Measurements from ENCODE around the gene PDE1A. TPM values are rescaled to one million over a fixed set of nuclear protein-coding genes. Genes with fewer than 3 reads are reported as not detected.

Gene PDE1A
- polyA plus RNA-seq, 1 donor: 8.0 TPM

DNA sequence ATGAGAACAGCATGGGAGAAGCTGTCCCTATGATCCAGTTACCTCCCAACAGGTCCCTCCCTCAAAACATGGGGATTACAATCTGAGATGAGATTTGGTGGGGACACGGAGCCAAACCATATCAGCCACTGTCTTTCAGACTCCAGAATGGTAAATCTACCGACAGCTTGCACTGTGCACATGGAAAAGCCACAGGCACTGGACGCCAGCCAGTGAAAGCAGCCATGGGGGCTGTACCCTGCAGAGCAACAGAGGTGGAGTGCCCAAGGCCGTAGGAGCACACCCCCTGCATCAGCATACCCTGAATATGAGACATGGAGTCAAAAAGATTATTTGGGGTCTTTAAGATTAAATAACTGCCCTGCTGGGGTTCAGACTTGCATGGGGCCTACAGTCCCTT lies 218.4 kb downstream of the PDE1A start:
- DNase-seq (ENCODE audit: low read depth): no peak

DNA sequence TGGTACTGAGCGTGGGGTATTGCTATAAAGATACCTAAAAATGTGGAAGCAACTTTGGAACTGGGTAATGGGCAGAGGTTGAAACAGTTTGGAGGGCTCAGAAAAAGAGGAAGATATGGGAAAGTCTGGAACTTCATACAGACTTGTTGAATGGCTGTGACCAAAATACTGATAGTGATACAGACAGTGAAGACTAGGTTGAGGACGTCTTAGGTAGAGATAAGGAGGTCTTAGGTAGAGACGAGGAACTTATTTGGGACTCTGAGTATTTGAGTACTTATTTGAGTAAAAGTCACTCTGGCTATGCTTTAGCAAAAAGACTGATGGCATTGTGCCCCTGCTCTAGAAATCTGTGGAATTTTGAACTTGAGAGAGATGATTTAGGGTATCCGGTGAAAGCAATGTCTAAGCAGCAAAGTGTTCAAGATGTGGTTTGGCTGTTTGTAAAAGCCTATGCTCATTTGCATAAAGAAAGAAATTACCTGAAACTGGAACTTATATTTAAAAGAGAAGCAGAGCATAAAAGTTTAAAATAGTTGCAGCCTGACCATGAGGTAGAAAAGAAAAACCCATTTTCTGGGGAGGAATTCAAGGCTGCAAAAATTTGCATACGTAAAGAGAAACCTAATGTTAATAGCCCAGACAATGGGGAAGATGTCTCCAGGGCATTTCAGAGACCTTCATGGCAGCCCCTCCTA lies 219.6 kb downstream of the PDE1A start:
- DNase-seq (ENCODE audit: low read depth): no peak

DNA sequence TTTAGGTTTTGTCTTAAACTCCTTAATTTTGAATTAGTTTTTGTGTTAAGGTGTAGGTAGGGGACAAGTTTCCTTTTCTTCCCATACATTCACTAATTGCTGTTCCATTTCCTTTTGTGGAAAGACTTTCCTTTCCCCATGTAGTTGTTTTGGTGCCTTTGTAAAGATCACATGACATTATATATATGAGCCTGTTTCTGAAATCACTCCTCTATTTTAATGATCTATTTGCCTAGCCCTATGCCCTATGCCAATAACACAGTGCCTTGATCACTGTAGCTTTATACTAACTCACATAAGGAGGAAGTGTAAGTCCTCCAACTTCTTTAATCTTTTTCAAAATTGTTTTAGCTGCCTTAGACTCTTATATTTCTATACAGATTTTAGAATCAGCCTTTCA lies 229.3 kb downstream of the PDE1A start:
- no peak for DNase-seq (ENCODE audit: low read depth)

DNA sequence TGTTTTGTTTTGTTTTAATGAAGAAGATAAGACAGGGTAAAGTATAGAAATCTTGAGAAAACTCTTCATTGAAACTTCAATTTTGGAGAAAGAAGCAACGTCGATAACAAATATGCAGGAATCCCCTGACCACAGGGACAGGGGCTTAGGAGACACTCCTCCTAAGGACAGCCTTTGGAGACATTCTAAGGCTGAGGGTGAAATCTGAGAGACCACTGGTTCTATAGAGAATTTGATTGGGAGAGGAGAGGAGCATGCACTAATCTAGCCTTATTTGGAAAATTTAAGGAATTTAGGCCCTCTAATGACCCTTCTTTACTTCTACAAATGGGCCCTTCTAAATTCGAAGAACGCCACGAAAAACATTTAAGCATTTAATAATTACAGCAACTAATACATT lies 233.5 kb downstream of the PDE1A start:
- DNase-seq (ENCODE audit: low read depth): no peak

DNA sequence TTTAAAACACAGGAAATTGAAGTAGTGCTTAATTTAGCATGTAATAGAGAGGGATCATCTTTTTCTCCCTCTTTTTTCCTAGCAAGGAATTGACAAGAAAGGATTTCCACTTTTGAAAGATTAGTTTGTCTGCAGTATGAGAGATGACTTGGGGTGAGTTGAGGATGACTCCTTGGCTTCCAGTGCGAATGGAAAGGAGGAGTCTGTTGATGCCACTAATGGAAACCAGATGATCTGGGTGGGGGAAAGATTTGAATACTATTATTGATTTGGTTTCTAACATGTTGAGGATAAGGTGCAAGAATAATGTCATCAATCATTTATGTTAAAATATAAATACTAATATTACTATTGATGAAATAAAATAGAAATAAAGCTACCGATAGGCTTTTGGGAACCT lies 235.8 kb downstream of the PDE1A start:
- no peak for DNase-seq (ENCODE audit: low read depth)

DNA sequence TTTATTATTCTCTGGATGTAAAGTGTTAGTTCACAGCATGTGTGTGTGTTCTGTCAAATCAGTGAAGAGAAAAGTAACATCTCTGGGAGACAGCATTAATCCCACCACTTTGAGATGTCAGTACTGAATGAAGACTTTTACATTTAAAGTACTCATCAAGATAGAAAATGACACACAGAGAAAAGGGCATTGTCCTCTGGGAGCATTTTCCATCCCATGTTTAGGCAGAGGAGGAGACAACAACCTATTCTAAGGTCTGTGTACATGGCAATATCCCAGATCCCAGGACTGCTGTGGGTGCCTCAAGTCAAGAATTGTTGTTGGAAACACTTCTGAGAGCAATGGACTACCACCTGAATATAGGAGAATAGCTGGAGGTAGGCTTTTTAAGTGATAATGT lies 239.7 kb downstream of the PDE1A start:
- DNase-seq (ENCODE audit: low read depth): no peak

DNA sequence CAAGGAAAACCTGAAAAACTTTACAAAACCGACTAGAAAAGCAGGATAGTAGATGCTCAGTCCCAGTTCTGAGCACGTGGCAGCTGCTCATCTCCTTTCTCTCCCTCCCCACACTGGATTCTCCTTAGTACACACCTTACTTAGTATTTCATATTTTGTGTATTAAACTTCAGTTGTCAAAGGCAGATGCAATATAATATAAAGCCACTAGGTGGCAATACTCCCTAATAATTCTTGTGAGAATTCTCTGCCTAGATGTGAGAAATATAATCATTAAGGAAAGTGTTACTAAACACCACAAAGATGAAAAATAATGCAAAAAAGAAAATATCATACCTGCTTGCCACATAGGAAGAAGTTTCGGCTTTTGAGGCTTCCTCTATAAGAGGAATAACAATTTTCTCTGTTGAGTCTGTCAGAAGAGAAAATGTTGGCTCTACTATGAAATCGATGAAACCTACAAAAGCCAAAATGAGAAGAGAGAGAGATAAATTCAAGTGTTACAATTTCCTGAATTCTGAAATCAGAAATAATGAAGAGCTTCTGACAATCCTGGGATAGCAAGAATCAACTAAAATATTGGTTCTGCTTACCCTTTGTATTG lies 240.6 kb downstream of the PDE1A start:
- peak; percentile 24 for DNase-seq (ENCODE audit: low read depth)

DNA sequence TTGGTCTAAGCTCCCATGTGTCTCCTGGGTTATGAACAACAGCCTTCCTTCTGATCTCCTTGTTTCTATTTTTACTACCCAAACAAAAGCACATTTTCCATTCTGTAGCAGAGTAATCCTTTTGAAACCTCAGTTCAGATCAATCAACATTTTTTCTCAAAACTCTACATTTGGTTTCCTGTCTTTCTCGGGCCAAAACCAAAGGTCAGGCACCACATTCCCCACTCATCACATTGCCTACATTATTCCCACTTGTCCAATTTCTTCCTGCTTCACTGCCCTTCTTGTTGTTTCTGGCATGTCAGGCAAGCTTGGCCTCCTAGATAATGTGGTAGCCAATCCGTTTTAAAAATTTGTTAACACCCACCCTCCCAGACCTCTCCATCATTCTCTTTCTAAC lies 244.4 kb downstream of the PDE1A start:
- DNase-seq (ENCODE audit: low read depth): no peak

DNA sequence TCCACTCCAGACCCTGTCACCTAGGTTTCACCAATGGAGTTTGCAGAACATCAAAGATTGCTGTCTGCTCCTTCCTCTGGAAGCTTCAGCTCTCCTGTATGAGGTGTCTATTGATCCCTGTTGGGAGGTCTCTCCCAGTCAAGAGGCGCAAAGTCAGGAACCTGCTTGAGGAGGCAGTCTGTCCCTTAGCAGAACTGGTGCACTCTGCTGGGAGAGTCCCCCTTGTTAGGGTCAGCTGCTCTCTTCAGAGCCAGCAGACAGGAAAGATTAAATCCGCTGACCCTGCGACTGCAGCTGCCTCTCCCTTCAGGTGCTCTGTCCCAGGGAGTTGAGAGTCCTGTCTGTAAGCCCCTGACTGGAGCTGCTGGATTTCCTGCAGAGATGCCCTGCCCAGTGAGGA lies 245.5 kb downstream of the PDE1A start:
- no peak for DNase-seq (ENCODE audit: low read depth)

DNA sequence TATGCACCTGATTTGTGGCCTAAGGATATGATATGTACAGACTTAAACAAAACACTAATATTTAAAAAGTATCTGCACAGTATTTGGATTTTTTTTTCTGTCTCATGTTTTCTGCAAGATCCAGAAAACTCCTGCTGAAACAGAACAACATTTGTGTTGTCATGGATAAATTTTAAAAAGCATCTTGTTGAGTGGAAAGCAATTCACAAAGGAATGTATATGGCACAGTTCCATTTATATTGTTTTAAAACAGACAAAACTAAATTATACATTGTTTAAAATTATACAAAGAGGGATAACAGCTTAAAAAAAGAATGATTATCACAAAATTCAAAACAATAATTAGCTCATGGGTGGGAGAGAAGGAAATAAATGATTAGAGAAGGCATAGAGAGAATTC lies 247.7 kb downstream of the PDE1A start:
- DNase-seq (ENCODE audit: low read depth): peak; percentile 34

DNA sequence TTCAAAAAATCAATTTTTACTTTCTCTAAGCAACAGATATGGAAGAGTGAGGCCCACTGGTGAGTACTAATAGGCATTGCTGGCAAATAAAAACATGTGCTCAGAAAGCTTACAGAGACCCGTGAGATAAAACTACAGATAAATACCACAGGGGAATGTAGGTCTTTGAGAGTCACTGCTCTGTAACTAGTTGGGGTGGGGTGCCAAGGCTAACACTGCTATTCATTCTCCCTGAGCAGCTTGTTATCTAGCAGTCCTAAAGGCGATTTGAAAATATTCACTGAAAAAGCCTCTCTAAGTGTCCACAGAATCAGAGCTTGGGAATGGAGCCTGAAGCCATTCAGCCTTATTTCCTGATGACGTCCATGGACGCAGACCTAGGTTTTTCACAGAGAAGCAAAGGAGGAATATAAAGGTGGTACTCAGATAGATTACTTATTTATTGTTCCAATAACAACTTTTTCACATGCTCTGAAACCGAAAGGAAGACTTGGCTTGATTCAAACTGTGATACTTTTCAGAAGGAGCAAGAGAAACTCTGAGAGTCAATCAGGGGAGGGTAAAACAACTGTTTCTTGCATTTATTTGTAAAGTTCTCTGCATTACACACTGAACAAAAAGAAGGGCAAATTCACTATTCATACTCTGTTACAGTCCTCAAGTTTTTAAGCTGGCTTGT lies 252.8 kb downstream of the PDE1A start:
- no peak for DNase-seq (ENCODE audit: low read depth)

DNA sequence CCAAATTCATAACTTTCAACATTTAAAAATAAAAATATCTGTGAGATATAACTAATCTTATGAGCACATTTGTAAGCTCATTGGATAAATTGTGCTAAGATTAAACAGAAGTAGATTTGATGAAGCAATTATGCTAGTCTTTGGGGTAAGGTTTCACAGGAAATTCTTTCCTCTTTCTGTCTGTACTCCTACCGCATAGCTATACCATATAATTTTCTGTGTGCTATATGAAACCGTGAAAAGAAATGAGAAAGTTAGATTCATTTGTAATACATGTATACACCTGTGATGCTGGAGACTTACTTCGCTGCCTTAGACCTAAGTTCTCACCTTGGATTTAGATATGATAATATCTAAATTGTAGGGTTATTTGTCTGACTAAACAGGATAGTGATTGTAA lies 256.5 kb downstream of the PDE1A start:
- no peak for DNase-seq (ENCODE audit: low read depth)

DNA sequence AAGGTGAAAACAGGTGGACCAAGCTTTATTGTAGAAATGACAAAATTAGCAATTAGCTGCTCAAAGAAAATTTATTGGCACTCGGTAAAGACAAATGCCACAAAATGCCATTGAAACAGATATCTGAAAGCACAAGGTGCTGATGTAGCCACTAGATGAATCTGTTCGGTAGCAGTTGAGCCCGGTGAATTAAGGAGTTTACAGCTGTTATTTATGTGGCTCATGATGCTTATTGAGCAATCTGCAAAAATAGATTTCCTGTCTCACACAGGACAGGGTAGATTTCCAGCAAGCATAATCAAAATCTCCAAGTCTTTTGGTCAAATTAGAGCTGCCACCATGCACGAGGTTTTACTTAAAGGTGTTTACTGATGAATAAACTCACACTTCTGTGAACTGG lies 259.0 kb downstream of the PDE1A start:
- DNase-seq (ENCODE audit: low read depth): no peak

DNA sequence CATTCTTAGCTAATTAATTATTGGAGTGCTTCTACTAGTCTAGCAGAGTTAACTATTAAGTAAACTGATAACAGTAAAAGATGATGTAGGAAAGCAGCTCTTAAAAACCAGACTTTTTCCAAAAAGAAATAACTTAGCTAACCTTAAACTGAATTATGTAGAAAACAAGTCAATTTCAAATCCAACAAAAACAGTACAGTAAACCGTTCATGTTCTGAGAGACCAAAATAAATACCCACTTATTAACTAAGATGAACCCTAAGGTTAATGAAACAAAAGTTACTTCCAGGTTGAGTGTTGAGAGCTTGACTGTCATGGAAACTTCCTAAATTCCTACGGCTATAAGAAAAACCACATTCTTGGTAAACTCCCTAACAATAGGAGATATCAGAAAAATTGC lies 260.0 kb downstream of the PDE1A start:
- DNase-seq (ENCODE audit: low read depth): no peak

DNA sequence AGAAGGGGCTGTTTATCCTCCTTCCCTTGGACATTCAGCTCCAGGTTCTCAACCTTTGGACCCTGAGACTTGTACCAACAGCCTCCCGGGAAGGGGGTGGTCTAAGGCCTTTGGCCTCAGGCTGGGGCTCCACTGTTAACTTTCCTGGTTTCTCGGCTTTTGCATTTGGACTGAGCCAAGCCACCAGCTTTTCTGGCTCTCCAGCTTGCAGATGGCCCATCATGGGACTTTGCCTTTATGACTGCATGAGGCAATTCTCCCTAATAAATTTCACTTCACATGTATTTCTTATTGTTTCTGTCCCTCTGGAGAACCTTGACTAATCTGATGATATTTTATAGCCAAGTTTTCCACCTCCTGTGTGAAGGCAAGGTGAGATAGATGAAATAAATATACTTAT lies 260.4 kb downstream of the PDE1A start:
- DNase-seq (ENCODE audit: low read depth): no peak

DNA sequence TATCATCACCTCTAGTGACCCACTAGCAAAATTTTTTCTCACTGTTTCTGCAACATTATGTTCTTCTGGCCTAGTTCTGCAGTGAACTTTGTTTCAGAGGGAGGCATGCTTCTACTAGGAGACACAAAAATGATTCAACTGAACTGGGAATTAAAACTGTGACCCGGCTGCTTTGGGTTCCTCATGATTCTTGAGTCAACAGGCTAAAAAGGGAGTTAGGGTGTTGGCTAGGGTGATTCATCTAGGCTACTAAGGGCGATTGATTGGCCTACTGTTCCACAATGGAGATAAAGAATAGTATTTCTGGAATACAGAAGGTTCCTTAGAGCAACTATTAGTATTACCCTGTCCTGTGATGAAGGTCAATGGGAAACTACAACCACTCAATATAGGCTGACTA lies 261.6 kb downstream of the PDE1A start:
- DNase-seq (ENCODE audit: low read depth): no peak

DNA sequence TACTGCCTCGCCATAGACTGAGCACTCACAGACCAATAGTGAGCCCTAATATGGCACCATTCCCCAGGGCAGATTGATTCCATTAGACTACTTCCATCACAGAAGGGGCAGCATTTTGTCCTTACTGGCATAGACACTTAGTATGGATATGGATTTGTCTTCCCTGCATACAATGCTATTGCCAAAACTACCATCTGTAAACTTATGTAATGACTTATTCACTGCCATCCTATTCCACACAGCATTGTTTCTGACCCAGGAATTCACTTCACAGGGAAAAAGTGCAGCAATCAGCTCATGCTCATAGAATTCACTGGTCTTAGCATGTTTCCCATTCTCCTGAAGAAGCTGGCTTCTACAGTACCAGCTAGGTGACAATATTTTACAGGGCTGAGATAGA lies 262.1 kb downstream of the PDE1A start:
- DNase-seq (ENCODE audit: low read depth): no peak

DNA sequence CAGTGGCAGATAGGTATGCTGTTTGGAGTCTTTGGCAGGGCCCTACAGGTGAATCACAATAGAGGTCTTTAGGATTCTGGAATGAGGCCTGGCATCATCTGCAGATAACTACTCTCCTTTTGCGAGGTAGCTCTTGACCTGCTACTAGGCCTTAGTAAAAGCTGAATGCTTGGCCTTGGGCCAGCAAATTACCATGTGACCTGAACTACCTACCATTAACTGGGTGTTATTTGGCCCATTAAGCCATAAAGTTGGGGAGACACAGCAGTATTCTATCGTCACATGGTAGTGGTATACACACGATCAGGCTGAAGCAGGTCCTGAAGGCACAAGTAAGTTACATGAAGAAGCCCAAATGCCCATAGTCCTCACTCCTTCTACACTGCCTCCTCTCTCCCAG lies 263.0 kb downstream of the PDE1A start:
- no peak for DNase-seq (ENCODE audit: low read depth)

DNA sequence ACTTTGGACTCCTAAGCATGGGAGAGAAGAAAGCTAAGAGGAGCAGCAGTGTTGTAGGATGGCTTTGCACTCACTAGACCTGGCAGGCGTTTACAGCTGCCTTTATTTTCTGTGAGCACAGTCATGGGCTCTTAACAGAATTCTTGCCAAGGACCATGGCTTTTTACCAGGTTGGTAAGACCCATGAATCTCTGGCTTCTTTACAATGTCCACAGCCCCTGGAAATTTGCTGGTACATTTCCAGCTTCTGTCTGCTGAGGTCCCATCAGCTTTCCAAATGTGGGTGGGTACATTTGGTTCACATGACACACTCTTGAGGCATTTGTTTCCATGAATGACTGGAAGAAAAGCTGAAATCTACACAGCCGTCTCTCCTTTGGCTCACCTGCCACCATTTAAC lies 278.5 kb downstream of the PDE1A start:
- no peak for DNase-seq (ENCODE audit: low read depth)

DNA sequence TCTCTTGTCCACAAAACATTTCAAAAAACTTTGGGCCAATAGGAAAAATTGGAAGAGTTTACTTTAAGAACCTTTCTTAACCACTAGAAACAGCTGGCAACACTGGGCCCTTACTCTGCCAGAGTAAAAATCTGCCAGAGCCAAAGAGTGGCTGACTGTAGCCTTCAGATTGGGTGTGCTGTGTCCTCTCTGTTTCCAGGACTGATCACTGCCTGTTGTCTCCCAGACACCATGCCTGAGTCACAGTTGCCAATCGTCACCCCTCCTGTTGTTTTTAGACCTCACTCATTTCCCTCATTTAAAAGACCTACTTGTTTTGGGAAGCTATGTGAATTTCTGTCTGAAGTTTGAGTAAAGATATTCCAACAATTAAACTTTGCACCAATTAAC lies 282.1 kb downstream of the PDE1A start:
- DNase-seq (ENCODE audit: low read depth): no peak

DNA sequence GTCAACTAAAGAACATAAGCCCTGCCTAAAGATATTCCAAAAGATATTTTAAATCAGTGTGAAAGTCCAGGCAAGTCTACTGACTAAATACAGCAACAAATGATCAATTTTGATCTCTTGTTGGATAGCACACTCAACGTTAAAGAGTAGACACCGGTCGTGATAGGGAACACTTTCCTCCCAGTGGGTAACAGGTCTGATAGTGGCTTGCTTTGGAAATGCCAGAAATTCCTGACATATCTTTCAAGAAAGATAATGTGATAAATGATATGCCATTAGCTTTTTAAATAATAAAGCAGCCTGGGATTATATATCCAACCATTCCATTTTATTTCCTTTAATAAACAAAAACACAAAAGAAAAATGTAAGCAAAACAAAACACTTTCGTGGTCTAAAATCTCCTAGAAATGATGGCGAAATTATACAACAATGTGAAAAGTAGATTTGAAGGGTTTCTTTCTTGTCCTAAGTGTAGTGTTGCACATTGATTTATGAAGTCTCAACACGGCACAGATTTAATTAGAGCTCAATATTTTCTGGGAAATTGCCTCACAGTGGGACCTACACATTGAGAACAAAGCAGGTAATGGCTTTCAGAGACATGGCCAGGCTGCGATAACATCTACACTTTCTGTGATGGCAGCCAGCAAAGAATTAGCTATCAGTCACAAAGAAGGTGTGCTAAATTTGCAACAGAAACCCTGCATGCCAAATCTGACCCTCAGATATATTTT lies 282.6 kb downstream of the PDE1A start:
- DNase-seq (ENCODE audit: low read depth): no peak

DNA sequence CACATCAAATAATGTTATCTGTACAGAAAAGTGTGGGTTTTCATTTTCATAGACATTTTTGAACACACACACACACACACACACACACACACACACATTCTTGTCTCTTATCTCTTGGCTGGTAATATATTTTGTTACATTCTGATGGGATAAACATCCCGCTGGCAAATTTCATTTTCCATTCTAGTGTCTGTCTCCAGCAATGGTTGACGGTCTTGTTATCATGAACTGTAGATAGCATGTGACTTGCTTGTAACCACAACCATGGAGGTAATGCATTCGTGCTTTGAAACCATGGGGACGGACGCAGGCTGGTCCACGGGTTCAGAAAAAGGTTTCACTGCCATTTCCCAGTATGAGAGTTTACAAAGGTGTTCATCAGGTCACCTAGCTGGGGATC lies 284.8 kb downstream of the PDE1A start:
- DNase-seq (ENCODE audit: low read depth): no peak

DNA sequence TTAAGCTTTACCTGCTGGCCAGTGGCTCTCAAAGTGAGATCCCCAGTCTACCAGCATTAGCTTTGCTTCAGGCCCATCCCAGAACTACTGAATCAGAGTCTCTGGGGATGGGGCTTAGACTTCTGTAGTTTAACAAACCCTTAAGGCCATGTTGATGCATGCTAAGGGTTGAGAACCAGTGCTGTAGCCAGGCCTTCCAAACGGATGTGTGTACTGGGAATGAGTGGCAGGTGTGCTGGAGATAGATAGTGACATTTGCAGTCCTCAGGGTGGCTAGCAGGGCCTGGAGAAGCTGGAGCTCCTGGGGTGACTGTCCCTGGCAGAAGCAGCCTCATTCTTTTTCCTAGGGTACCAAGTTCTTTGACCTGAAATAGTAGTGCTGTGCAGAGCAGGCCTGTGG lies 292.6 kb downstream of the PDE1A start:
- no peak for DNase-seq (ENCODE audit: low read depth)

All from forelimb muscle (tissue), 1 donor.